Activated T-cell treated with anti-CD3 and anti-CD28 coated beads for 24 hours (primary cell): ENCODE results near the gene ACSL1.

Experiments used
- DNase-seq: peaks from one replicate; pipeline ENCODE4 v3.0.0-alpha.2; 2020; ENCODE audit warnings: low read depth

Gene ACSL1

GRCh38 chr4:184810720-184811119 lies 15.0 kb downstream of the ACSL1 start:
- DNase-seq: no peak

GRCh38 chr4:184808713-184809050 lies 17.1 kb downstream of the ACSL1 start:
- no peak for DNase-seq

GRCh38 chr4:184807797-184808712 lies 17.7 kb downstream of the ACSL1 start:
- DNase-seq: no peak

- no peak for DNase-seq
These were observed 18.5 kb downstream of the ACSL1 start for GRCh38 chr4:184807256-184807655.

DNA sequence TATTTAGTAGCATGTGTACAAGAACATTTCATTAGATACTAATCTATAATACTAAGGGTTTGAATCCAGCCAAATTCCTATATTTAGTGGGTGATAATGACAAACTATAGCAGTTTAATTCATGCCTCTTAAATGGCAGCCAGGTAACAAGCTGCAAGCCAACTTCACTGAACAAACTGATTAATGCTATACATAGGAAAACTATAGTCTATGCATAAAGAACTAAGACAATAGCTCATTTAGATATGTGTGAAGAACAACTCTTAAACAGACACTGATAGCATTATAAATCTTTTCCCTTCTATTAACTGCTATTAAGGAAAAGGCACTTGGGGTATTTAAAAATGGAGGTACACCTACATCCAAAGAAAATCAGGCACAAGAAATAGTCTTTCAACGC lies 19.1 kb downstream of the ACSL1 start:
- DNase-seq: no peak

DNA sequence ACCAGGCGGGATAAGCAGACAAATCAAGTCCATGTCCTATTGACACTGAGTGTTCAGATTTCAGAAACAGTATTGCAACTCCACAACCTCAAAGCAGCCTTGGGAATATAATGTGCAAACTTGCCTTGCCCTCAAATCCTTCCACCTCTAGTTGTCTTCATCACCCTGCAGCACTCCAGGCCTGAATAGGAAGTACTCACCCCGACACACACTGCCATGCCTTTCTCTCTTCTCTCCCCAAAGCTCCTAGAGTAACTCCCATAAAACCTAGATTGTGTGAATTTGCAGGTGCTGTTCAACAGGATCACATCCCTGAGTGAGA lies 19.6 kb downstream of the ACSL1 start:
- DNase-seq: no peak

DNA sequence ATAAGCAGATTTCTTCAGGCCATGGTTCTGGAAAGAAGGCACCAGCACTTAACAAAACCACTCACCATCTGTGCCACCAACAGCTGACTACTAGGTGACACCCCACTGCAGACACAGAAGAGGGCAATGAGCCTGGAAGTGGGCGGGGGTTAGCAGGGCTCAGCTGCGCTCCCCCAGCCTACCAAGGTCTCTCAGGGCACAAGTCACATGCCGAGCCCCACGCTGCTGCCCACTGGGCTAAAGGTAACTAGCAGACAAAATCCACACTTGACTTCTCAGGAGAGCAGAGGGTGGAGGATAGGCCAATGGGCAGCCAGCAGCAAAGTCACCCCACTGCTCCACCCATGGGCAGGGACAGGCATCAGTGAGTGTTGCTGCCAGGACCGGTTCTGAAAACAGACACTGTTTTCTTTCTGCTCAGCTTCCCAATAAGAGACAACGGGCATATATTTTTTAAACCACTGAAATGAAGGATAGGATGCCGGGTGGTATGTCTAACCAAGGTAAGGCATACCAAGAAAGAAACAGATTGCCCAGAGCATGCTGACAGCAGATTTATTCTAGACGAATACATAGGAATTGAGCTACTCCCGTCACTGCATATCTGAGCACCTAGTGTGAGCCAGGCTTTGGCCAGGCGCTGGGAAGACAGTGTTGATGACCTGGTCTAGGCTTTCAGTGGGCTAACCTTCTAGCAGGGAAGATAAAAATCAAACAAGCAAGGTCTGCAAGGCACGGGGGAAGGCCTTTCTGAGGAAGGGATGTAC lies 20.1 kb downstream of the ACSL1 start:
- no peak for DNase-seq

DNA sequence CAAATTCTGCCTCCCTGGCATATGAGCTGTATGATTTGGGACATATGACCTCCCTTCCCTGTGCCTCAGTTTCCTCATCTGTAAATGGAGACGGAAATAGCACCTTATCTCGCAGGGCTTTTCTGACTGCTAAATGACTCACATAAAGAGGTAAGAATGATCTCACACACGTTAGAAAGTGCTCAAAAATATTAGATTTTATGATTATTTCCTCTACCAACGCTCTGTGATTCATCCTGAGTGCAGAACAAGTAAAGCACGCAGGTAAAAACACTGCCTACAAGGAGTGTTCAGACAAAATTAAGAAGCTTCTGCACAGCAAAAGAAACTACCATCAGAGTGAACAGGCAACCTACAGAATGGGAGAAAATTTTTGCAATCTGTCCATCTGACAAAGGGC lies 21.1 kb downstream of the ACSL1 start:
- no peak for DNase-seq

DNA sequence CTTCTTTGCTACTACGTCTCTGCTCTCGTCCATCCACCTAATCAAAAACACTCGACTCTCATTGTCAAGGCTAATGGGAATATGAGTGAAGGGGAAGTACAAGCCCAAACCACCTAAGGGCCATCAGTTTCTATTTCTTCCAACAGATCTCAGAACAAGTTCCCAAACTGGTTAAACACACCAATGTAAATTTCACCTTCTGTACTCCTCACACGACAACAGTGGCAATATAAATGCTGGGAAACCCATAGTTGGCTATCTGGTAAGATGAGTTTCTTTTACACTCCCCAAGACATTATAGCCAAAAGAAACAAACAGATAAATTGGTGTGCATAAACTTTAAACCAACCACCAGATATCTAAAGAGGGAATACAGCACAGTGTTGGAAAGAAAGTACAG lies 21.9 kb downstream of the ACSL1 start:
- no peak for DNase-seq

- DNase-seq: no peak
These were observed 22.6 kb downstream of the ACSL1 start for GRCh38 chr4:184803133-184803532.

GRCh38 chr4:184802697-184803015 lies 23.1 kb downstream of the ACSL1 start:
- DNase-seq: no peak

GRCh38 chr4:184801781-184802696 lies 23.7 kb downstream of the ACSL1 start:
- DNase-seq: no peak

DNA sequence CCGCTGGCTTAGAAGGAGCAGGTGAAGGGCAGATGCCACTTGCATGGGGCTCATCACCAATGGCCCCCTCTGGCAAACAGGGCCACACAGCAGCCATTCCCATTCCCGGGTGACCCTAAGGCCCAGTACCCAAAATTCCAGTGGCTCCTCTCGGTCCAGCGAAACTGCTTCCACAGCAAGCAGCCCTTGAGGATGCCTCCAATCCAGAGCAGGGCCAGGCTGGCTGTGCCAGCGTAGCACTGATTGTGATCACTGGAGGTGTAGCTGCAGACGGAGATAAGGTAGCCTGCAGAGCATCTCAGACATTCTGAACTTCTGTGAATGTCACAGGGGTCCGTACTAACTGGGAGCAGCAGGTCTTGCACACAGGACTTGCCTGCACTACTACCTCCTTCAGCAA lies 27.3 kb downstream of the ACSL1 start:
- DNase-seq: no peak

- no peak for DNase-seq
These were observed 28.9 kb downstream of the ACSL1 start for GRCh38 chr4:184796906-184797305.

DNA sequence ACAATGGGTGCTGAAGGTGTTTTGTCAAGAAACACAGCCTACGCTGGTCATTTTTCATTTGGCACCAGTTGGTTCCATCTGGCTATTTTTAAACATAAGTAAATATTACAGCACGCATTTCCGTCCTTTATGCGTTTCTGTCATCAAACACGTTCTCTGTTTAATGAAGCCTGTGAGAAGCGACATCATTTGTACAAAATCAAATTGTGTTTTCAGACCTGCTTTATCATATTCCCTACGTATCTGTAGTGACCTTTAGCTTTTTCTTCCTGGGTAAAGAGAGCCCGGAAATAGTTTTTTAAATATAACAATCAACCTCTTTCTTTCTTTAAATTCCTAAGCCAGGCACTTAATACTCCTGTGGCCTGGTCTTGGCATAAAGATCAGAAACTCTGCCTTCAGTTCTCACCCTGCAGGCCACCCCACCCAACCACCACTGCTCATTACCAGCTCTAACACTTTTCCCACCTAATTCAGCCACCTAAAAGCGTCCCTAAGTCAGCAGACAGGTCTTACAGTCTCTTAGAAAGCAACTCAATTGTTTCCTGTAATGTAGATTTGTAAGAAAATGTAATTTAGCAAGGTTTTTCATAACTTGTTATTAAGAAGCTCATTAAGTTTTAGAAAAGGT lies 30.4 kb downstream of the ACSL1 start:
- DNase-seq: no peak

DNA sequence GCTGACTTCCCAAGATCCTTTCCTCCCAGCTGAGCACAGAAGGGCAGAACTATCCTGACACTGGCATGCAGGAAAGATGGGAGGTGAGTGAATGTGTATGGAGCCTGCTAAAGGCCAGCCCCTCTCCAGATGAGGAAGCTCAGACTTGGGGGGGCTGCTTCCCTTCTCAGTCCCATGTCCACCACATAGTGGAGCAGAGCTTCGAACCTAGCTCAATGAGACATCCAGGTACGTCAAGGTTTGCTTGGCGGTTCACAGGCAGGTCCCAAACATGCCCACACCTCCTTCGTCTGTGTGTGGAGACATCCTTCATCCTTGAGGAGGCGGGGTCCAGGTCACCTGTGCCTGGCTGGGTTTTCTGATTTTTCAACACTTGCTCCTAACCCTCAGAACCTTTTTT lies 31.3 kb downstream of the ACSL1 start:
- DNase-seq: no peak

DNA sequence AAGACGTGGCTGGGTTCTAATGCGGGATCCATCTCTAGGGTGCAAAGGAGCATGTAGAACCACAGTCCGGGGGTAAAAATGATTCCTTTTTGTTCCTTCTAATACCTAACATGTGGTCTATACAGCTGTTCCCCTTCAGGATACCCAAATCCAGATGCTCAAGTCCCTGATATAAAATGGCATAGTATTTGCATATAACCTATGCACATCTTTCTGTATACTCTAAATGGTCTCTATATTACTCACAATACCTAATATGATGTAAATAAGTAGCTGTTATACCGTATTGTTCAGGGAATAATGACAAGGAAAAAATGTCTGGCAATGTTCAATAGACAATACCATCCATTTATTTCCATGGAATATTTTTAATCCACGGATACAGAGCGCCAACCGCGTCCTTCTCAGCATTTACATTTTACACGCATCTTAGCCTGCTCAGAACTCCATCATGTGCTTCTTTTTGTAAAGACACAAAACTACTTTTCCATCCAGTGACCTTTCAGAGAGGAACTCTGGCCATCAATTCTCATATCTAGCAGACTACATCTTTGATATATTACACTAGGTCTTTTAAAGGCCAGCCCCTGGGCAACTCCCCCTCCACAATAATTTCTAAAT lies 31.9 kb downstream of the ACSL1 start:
- DNase-seq: no peak

- peak; percentile 54 for DNase-seq
These were observed 32.7 kb downstream of the ACSL1 start for GRCh38 chr4:184792950-184793555.

DNA sequence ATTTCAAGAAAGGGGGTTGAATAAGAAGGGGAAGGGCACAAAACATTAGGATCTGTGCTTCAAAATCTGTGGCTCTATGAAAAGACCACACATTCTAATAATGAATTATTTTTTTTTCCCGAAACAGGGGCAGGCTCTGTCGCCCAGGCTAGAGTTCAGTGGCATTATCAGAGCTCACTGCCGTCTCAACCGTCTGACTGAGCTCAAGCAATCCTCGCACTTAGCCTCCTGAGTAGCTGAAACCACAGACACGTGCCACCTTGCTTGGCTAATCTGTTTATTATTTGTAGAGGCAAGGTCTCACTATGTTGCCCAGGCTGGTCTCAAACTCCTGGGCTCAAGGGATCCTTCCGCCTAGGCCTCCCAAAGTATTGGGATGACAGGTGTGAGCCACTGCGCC lies 33.4 kb downstream of the ACSL1 start:
- no peak for DNase-seq

DNA sequence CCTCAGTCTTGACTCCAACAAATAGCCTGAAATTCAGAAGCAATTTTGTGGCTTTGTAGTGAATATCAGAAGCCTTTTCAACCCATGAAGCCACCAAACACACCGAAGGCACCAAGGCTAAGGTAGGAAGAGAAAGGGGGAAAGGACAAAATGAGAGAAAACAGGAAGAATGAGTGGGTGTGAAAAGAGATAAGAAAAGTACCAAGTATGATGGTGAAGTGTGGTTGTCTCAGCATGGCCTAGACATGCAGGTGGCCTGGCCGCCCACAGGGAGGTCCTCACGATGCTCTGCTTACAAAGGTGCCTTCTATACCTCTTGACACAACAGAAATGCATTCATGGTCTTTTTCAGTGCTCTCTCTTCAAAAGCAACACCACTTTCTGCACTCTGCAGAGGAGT lies 34.9 kb downstream of the ACSL1 start:
- DNase-seq: no peak

- no peak for DNase-seq
These were observed 37.8 kb downstream of the ACSL1 start for GRCh38 chr4:184787766-184788503.
